GM13977 (cell line): ENCODE measurements around the gene NCAPD3.

Experiments used
- DNase-seq: peaks from one replicate; pipeline ENCODE4 v3.0.0; 2012; ENCODE audit warnings: low spot score
- CTCF ChIP-seq: IDR thresholded peaks from 2 replicates; pipeline ENCODE4 v1.5.1; 2012; ENCODE audit warnings: mild to moderate bottlenecking, control low read depth; ENCODE audit not compliant: insufficient read depth; ENCODE audit errors: extremely low read depth, missing control alignments
- in situ Hi-C: fragments of 300-500 bp; cut with MboI; formaldehyde crosslinking; loops from one replicate; pipeline ENCODE4 v1.12.0; 2022; ENCODE audit warnings: low sequenced_read_pairs, low pct_unique_long_range_greater_than_20kb, mixed read lengths, inconsistent platforms; ENCODE audit not compliant: unreplicated experiment

NCAPD3 gene

GRCh38 chr11:134236834-134237556 lies 13.2 kb upstream of the NCAPD3 start:
- no peak for DNase-seq
- no peak for TF ChIP-seq CTCF
- in situ Hi-C loops: no loop called here

- in situ Hi-C loops: no loop called here
- TF ChIP-seq CTCF: no peak
- no peak for DNase-seq
Observed at GRCh38 chr11:134235399-134235798, 11.6 kb upstream of the NCAPD3 start.

- DNase-seq: no peak
- in situ Hi-C loops: no loop called here
- no peak for TF ChIP-seq CTCF
Observed at GRCh38 chr11:134233729-134234179, 10.0 kb upstream of the NCAPD3 start.

- TF ChIP-seq CTCF: no peak
- DNase-seq: no peak
- in situ Hi-C loops: no loop called here
Observed at GRCh38 chr11:134231958-134232659, 8.3 kb upstream of the NCAPD3 start.

GRCh38 chr11:134230339-134230738 lies 6.6 kb upstream of the NCAPD3 start:
- no peak for TF ChIP-seq CTCF
- in situ Hi-C loops: no loop called here
- DNase-seq: no peak

- in situ Hi-C loops: no loop called here
- TF ChIP-seq CTCF: no peak
- DNase-seq: no peak
Observed at GRCh38 chr11:134229126-134229790, 5.5 kb upstream of the NCAPD3 start.
